Body of pancreas (tissue), 4 donors: ENCODE results near the gene NGF.

Source experiments
- CTCF ChIP-seq, 7 experiments: fragments of 450-650 bp in 4 of 7; fragments of 200-600 bp in 3 of 7; sonication (generic) in 3 of 7; IDR thresholded peaks; one replicate each; pipeline ENCODE4 v1.5.1; 2016 to 2019; ENCODE audit warnings: antibody characterized with exemption in 7 of 7
- POLR2A ChIP-seq, 3 donors: fragments of 450-650 bp; IDR thresholded peaks; one replicate each; pipeline ENCODE4 v1.6.1; 2016; ENCODE audit warnings: antibody characterized with exemption in 3 of 3, mild to moderate bottlenecking in 2 of 3

- TF ChIP-seq POLR2A (IDR thresholded peaks at IDR 0.05) (no peak), CTCF (IDR thresholded peaks at IDR 0.05) (no peak)
These were observed 91.5 kb downstream of the NGF start for GRCh38 chr1:115246526-115246925.
